Gastroesophageal sphincter (tissue), 3 donors: ENCODE results near the gene ATXN7.

Source experiments
- EP300 ChIP-seq: sonication (generic); formaldehyde crosslinking; IDR thresholded peaks from one replicate; pipeline ENCODE4 v1.6.1; 2017; ENCODE audit warnings: antibody characterized with exemption, mild to moderate bottlenecking
- POLR2A ChIP-seq, 2 donors: fragments of 450-650 bp; IDR thresholded peaks; one replicate each; pipeline ENCODE4 v1.6.1; 2017; ENCODE audit warnings: antibody characterized with exemption in 2 of 2, mild to moderate bottlenecking in 2 of 2, moderate library complexity in 1 of 2
- POLR2AphosphoS5 ChIP-seq: sonication (generic); formaldehyde crosslinking; IDR thresholded peaks from one replicate; pipeline ENCODE4 v1.6.1; 2017; ENCODE audit warnings: antibody characterized with exemption
- TF ChIP-seq, protein P1 (sequence below), 4 experiments: fragments of 200-600 bp in 2 of 4; fragments of 450-650 bp in 2 of 4; sonication (generic) in 1 of 4; IDR thresholded peaks; one replicate each; pipeline ENCODE4 v1.5.1; 2017 to 2019; ENCODE audit warnings: antibody characterized with exemption in 4 of 4, mild to moderate bottlenecking in 2 of 4, moderate library complexity in 2 of 4

DNA sequence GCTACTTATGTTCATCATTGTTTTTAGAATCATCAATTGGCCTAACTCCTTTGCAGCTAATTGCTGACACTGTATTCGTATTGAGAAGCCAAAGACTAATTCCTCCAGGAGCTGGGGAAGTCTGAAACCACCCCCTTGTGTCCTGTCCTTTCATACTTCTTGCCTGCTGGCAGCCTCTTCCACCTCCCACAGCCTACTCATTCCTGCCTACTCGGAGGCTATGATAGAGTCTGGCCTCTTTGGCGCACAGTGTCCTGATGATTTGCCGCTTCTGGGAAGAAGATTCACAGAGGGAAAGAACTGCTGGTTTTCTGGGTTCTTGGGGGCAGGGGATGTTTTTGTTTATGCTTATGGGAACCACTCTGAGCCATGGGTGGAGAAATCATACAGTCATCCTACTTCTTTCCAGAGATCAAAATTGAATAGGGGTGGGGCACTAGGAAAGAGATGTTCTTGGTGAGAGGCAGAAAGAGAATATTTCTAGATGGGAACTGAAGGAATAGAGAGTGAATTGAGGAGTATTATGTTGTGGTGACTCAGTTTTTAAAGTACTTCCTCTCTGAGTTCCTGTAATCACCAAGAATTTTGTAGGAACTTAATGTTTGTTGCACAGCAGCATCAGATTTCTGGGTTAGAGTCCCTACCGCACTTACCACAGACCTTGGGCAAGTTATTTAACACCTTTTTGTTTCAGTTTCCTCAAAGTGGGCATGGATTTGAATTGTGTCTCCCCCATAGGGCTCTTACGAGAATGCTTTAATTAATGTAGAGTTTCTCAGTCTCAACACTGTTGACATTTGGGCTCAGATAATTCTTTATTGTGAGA, 70.6 kb downstream of the ATXN7 start:
- no peak for TF ChIP-seq POLR2A (IDR thresholded peaks at IDR 0.05)
- TF ChIP-seq, protein P1, sequence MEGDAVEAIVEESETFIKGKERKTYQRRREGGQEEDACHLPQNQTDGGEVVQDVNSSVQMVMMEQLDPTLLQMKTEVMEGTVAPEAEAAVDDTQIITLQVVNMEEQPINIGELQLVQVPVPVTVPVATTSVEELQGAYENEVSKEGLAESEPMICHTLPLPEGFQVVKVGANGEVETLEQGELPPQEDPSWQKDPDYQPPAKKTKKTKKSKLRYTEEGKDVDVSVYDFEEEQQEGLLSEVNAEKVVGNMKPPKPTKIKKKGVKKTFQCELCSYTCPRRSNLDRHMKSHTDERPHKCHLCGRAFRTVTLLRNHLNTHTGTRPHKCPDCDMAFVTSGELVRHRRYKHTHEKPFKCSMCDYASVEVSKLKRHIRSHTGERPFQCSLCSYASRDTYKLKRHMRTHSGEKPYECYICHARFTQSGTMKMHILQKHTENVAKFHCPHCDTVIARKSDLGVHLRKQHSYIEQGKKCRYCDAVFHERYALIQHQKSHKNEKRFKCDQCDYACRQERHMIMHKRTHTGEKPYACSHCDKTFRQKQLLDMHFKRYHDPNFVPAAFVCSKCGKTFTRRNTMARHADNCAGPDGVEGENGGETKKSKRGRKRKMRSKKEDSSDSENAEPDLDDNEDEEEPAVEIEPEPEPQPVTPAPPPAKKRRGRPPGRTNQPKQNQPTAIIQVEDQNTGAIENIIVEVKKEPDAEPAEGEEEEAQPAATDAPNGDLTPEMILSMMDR (IDR thresholded peaks at IDR 0.05), result no peak
- TF ChIP-seq EP300, result no peak
- no peak for TF ChIP-seq POLR2AphosphoS5
